Kidney (tissue), 14 donors: Measurements from ENCODE around the gene PTX3. TPM values are rescaled to one million over a fixed set of nuclear protein-coding genes. Genes with fewer than 3 reads are reported as not detected.
A peak's percentile ranks its signal among the peaks of the same experiment; 100 is the strongest.

Experiments
- DNase-seq, 5 donors: peaks; one replicate each; pipeline ENCODE4 v3.0.0-alpha.2; 2013 to 2020
- FAIRE-seq: peaks from 2 replicates; lab custom pipeline; 2012; peaks lifted over from hg19 to GRCh38; lab: Jason Lieb, UNC
- H3K27ac ChIP-seq, 2 donors: one replicate each; pipeline ENCODE4 v1.7.0; 2013; ENCODE audit warnings: low read depth in 2 of 2, low read length in 2 of 2, inconsistent platforms in 1 of 2
- H3K27me3 ChIP-seq: one replicate; pipeline ENCODE4 v1.7.1; 2013; ENCODE audit warnings: low read length, inconsistent platforms; ENCODE audit not compliant: control insufficient read depth, insufficient read depth
- H3K36me3 ChIP-seq, 3 donors: one replicate each; pipeline versions ENCODE4 v1.7.0 to v1.7.1; 2013; ENCODE audit warnings: low read length in 3 of 3, control low read depth in 1 of 3, inconsistent platforms in 1 of 3; ENCODE audit not compliant: insufficient read depth in 3 of 3, control insufficient read depth in 2 of 3
- H3K4me1 ChIP-seq, 3 donors: one replicate each; pipeline versions ENCODE4 v1.7.0 to v1.7.1; 2013; ENCODE audit warnings: low read length in 3 of 3, inconsistent platforms in 1 of 3, low read depth in 1 of 3; ENCODE audit not compliant: control insufficient read depth in 2 of 3, insufficient read depth in 2 of 3
- H3K4me3 ChIP-seq, 3 donors: one replicate each; pipeline versions ENCODE4 v1.7.0 to v1.8.1; 2013; ENCODE audit warnings: low read length in 3 of 3, control low read depth in 1 of 3, inconsistent platforms in 1 of 3
- H3K9ac ChIP-seq, 3 donors: one replicate each; pipeline versions ENCODE4 v1.7.0 to v1.7.1; 2013; ENCODE audit warnings: low read length in 3 of 3, control low read depth in 1 of 3, inconsistent platforms in 1 of 3
- H3K9me3 ChIP-seq, 3 donors: one replicate each; pipeline versions ENCODE4 v1.7.0 to v1.7.1; 2013; ENCODE audit warnings: low read length in 3 of 3, control low read depth in 1 of 3, inconsistent platforms in 1 of 3; ENCODE audit not compliant: control insufficient read depth in 2 of 3, insufficient read depth in 1 of 3
- intact Hi-C: fragments of 100-400 bp; cut with DNase I; formaldehyde crosslinking; loops from one replicate; pipeline ENCODE4 v1.11.1; 2022
- polyA plus RNA-seq: library from polyadenylated mRNA; stranded (reverse); fragments of 350-450 nt; fragmentation: Illumina TruSeq; extraction: RNeasy Lipid Tissue Mini Kit (QIAGEN cat#74804); gene quantifications from one replicate; pipeline ENCODE4 v1.2.3, GENCODE V29; 2014; ENCODE audit warnings: low read depth, low replicate concordance; ENCODE audit not compliant: insufficient read depth
- total RNA-seq: library from RNA; stranded (reverse); fragmentation: NEBNext Ultra II Directional; extraction: Animal tissue kit (Norgen Biotek cat#: 25700); gene quantifications from one replicate; pipeline ENCODE4 v1.2.1, GENCODE V29; 2021
- TF ChIP-seq, protein P1 (sequence below): IDR thresholded peaks from 3 replicates; pipeline ENCODE4 v1.5.1; 2012; ENCODE audit warnings: mild to moderate bottlenecking, moderate library complexity, borderline replicate concordance; ENCODE audit not compliant: insufficient read depth; ENCODE audit errors: extremely low read depth
- donor health status: control.
- donor health status: control.
- donor health status: control.
- donor health status: control.
- donor health status: control.
- donor health status: DM: yes; HTN: yes; CAD: no.
- donor health status: Normal renal cell carcinoma (clear cell type).

Gene PTX3
- total and polyA plus RNA-seq, 2 donors from 2014 or later, result 0.45 to 2.7 TPM

GRCh38 chr3:157406394-157406793 lies 30.3 kb upstream of the PTX3 start:
- no peaks in the 10 kb centered on the region for H3K27me3 ChIP-seq
- no peak overlapping the region for H3K9ac ChIP-seq
- H3K4me3 ChIP-seq, result no peak overlapping the region
- FAIRE-seq (no peak), DNase-seq (peak in 3 of 5 donors; percentile 41 to 47 (median 45))
- H3K9me3 ChIP-seq, result no peaks in the 10 kb centered on the region
- TF ChIP-seq, protein P1, sequence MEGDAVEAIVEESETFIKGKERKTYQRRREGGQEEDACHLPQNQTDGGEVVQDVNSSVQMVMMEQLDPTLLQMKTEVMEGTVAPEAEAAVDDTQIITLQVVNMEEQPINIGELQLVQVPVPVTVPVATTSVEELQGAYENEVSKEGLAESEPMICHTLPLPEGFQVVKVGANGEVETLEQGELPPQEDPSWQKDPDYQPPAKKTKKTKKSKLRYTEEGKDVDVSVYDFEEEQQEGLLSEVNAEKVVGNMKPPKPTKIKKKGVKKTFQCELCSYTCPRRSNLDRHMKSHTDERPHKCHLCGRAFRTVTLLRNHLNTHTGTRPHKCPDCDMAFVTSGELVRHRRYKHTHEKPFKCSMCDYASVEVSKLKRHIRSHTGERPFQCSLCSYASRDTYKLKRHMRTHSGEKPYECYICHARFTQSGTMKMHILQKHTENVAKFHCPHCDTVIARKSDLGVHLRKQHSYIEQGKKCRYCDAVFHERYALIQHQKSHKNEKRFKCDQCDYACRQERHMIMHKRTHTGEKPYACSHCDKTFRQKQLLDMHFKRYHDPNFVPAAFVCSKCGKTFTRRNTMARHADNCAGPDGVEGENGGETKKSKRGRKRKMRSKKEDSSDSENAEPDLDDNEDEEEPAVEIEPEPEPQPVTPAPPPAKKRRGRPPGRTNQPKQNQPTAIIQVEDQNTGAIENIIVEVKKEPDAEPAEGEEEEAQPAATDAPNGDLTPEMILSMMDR, result no peak
- H3K4me1 ChIP-seq, result no peaks in the 10 kb centered on the region
- H3K36me3 ChIP-seq, result no peaks in the 10 kb centered on the region
- H3K27ac ChIP-seq, result no peak overlapping the region
- intact Hi-C loops, result no loop called here

DNA sequence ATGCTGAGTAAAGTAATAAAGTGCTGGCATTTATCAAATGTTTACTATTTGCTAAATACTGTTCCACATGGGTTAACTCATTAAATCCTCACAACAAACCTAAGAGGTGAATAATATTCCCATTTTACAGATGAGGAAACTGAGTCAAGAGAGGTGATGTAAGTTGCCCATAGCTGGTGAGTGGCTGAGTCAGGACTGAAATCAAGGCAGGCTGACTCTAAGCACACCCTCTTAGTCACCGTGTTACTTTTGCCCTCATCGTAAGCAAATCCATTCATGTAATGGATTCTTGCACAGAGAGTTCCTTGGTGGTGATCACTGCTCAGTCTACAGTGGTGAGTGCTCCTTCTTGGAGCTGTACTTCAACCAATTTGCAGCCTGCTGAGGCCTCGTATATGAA lies 28.9 kb upstream of the PTX3 start:
- Histone ChIP-seq H3K9ac (no peak overlapping the region), H3K4me3 (no peak overlapping the region), H3K9me3 (no peaks in the 10 kb centered on the region), H3K4me1 (no peaks in the 10 kb centered on the region), H3K36me3 (no peaks in the 10 kb centered on the region), H3K27ac (no peak overlapping the region), H3K27me3 (no peaks in the 10 kb centered on the region)
- TF ChIP-seq, protein P1, result no peak
- no peak for FAIRE-seq
- DNase-seq, result no peak
- intact Hi-C loops, result no loop called here

- Histone ChIP-seq H3K4me3 (no peak overlapping the region), H3K27ac (no peak overlapping the region), H3K36me3 (peaks cover 0 to 3% (median 0%) of the 10 kb centered on the region in 3 donors), H3K9ac (no peak overlapping the region), H3K27me3 (no peaks in the 10 kb centered on the region), H3K4me1 (no peaks in the 10 kb centered on the region), H3K9me3 (no peaks in the 10 kb centered on the region)
- TF ChIP-seq, protein P1, result no peak
- no peak for FAIRE-seq
- intact Hi-C loops, result no loop called here
- no peak for DNase-seq
These were observed 28.0 kb upstream of the PTX3 start for GRCh38 chr3:157408499-157409149.
